Neuronal stem cell (in vitro differentiated cells): ENCODE data around the gene NGB. TPM values are rescaled to one million over a fixed set of nuclear protein-coding genes. Genes with fewer than 3 reads are reported as not detected.
"Not testable (repeated sequence)": the region's sequence is repeated elsewhere in the genome, so short reads cannot be mapped to it uniquely, and the experiment has no call there.

Source experiments
- DNase-seq: peaks from one replicate; pipeline ENCODE4 v3.0.0-alpha.2; 2013; ENCODE audit warnings: low spot score
- H2AFZ ChIP-seq: one replicate; pipeline ENCODE4 v1.6.1; 2013; ENCODE audit warnings: mild to moderate bottlenecking, low read length, inconsistent platforms
- H2AK5ac ChIP-seq: 2 replicates; pipeline ENCODE4 v1.6.1; 2013; ENCODE audit warnings: low read depth, mild to moderate bottlenecking, inconsistent platforms, low read length, moderate library complexity, mixed read lengths
- H2BK120ac ChIP-seq: 2 replicates; pipeline ENCODE4 v1.6.1; 2013; ENCODE audit warnings: low read depth, mild to moderate bottlenecking, inconsistent platforms, low read length, moderate library complexity, mixed read lengths
- H2BK12ac ChIP-seq: one replicate; pipeline ENCODE4 v1.6.1; 2013; ENCODE audit warnings: low read length, inconsistent platforms
- H2BK15ac ChIP-seq: 2 replicates; pipeline ENCODE4 v1.6.1; 2013; ENCODE audit warnings: mild to moderate bottlenecking, low read length, inconsistent platforms, mixed read lengths
- H2BK5ac ChIP-seq: one replicate; pipeline ENCODE4 v1.6.1; 2013; ENCODE audit warnings: inconsistent platforms, mild to moderate bottlenecking, low read length, moderate library complexity
- H3K14ac ChIP-seq: one replicate; pipeline ENCODE4 v1.6.1; 2013; ENCODE audit warnings: low read length, inconsistent platforms
- H3K18ac ChIP-seq: 2 replicates; pipeline ENCODE4 v1.6.1; 2013; ENCODE audit warnings: low read length, inconsistent platforms
- H3K23ac ChIP-seq: 2 replicates; pipeline ENCODE4 v1.6.1; 2013; ENCODE audit warnings: low read depth, mild to moderate bottlenecking, mixed read lengths, low read length, inconsistent platforms; ENCODE audit not compliant: poor library complexity
- H3K27ac ChIP-seq: replicated peaks from 3 replicates; pipeline ENCODE4 v1.5.1; 2013; ENCODE audit warnings: low read length, inconsistent platforms
- H3K27me3 ChIP-seq, 3 experiments: 2 replicates each; pipeline ENCODE4 v1.6.1; 2013; ENCODE audit warnings: low read length in 3 of 3, mild to moderate bottlenecking in 2 of 3, inconsistent platforms in 1 of 3, low read depth in 1 of 3, mixed read lengths in 1 of 3, moderate library complexity in 1 of 3; ENCODE audit not compliant: control insufficient read depth in 3 of 3, insufficient read depth in 3 of 3
- H3K36me3 ChIP-seq, 2 donors: replicated peaks in 1 of 2; 2 replicates each; pipeline ENCODE4 v1.6.1; 2013; ENCODE audit warnings: low read length in 2 of 2; ENCODE audit not compliant: control insufficient read depth in 2 of 2, insufficient read depth in 2 of 2
- H3K4ac ChIP-seq: 2 replicates; pipeline ENCODE4 v1.6.1; 2013; ENCODE audit warnings: inconsistent platforms, mild to moderate bottlenecking, low read length, moderate library complexity
- H3K4me1 ChIP-seq, 2 donors: 1 replicate in 1 of 2; 2 replicates in 1 of 2; pipeline ENCODE4 v1.6.1; 2013; ENCODE audit warnings: low read length in 2 of 2, low read depth in 1 of 2; ENCODE audit not compliant: control insufficient read depth in 2 of 2, insufficient read depth in 1 of 2
- H3K4me2 ChIP-seq: one replicate; pipeline ENCODE4 v1.6.1; 2013; ENCODE audit warnings: mild to moderate bottlenecking, low read length, inconsistent platforms; ENCODE audit not compliant: insufficient read depth, poor library complexity, severe bottlenecking
- H3K4me3 ChIP-seq, 2 donors: 2 replicates each; pipeline ENCODE4 v1.5.1; 2013; ENCODE audit warnings: low read length in 2 of 2, mild to moderate bottlenecking in 2 of 2, inconsistent platforms in 1 of 2, moderate library complexity in 1 of 2
- H3K79me1 ChIP-seq: one replicate; pipeline ENCODE4 v1.6.1; 2013; ENCODE audit warnings: low read depth, mild to moderate bottlenecking, inconsistent platforms, low read length, moderate library complexity
- H3K9ac ChIP-seq: one replicate; pipeline ENCODE4 v1.6.1; 2013; ENCODE audit warnings: mild to moderate bottlenecking, low read depth, low read length, inconsistent platforms; ENCODE audit not compliant: poor library complexity
- H3K9me3 ChIP-seq, 2 donors: replicated peaks in 1 of 2; 2 replicates each; pipeline versions ENCODE3 to v1.6.1; 2013; ENCODE audit warnings: low read length in 2 of 2, mild to moderate bottlenecking in 2 of 2, inconsistent platforms in 1 of 2, low read depth in 1 of 2, mixed read lengths in 1 of 2, moderate library complexity in 1 of 2; ENCODE audit not compliant: control insufficient read depth in 2 of 2, insufficient read depth in 1 of 2
- H4K8ac ChIP-seq: one replicate; pipeline ENCODE4 v1.6.1; 2013; ENCODE audit warnings: low read depth, mild to moderate bottlenecking, inconsistent platforms, low read length, moderate library complexity
- H4K91ac ChIP-seq: one replicate; pipeline ENCODE4 v1.6.1; 2013; ENCODE audit warnings: low read length, low read depth, mild to moderate bottlenecking, inconsistent platforms; ENCODE audit not compliant: poor library complexity
- WGBS, 2 donors: extraction: QIAGEN DNeasy Blood & Tissue Kit; methylation state at CpG; one replicate each; pipeline ENCODE4 v1.1.7; 2013; ENCODE audit warnings: missing lambda C conversion rate in 2 of 2, mixed read lengths in 1 of 2; ENCODE audit not compliant: insufficient read length in 2 of 2, insufficient replicate concordance in 1 of 2; ENCODE audit errors: extremely low coverage in 2 of 2; 5-methylcytosine and 5-hydroxymethylcytosine counted together
- polyA plus RNA-seq, 2 experiments: library from polyadenylated mRNA; stranded (reverse); fragments of 200-250 nt; gene quantifications; one replicate each; pipeline ENCODE4 v1.2.3, GENCODE V29; 2013

The NGB gene
- not detected for polyA plus RNA-seq (2013, experiment 1 of 2)
- not detected for polyA plus RNA-seq (2013, experiment 2 of 2)

GRCh38 chr14:77271113-77271710 lies at the start of gene NGB:
Gene NGB (minus strand): TSS chr14:77271206. CDS start chr14:77270937, 269 bp downstream.
- peak within 1 kb of the TSS; percentile 87 for H3K14ac ChIP-seq
- peak within 1 kb of the TSS; percentile 66 for H3K9ac ChIP-seq
- H3K9me3 ChIP-seq: peaks cover 7 to 8% of the 10 kb centered on the region in 2 donors
- H2BK120ac ChIP-seq: no peak within 1 kb of the TSS
- H2BK5ac ChIP-seq: peak within 1 kb of the TSS; percentile 72
- H2AFZ ChIP-seq: peak within 1 kb of the TSS; percentile 77
- H3K36me3 ChIP-seq: no peaks in the 10 kb centered on the region
- H2BK15ac ChIP-seq: no peak within 1 kb of the TSS
- peak within 1 kb of the TSS; percentile 39 for H3K23ac ChIP-seq
- H4K91ac ChIP-seq: no peak within 1 kb of the TSS
- H3K4me1 ChIP-seq: peaks cover 3 to 8% of the 10 kb centered on the region in 2 donors
- peak within 1 kb of the TSS in 1 of 2 donors; percentile 74 for H3K4me3 ChIP-seq
- H4K8ac ChIP-seq: no peak within 1 kb of the TSS
- H3K18ac ChIP-seq: peak within 1 kb of the TSS; percentile 87
- H2AK5ac ChIP-seq: peak within 1 kb of the TSS; percentile 44
- no peak within 1 kb of the TSS for H3K27ac ChIP-seq
- peaks cover 10 to 65% (median 41%) of the 10 kb centered on the region in 3 experiments for H3K27me3 ChIP-seq
- no peaks in the 10 kb centered on the region for H3K79me1 ChIP-seq
- WGBS, 2 donors: no CpG with 5 or more reads among the region's 38 CpGs
- no peak within 1 kb of the TSS for H3K4ac ChIP-seq
- peak within 1 kb of the TSS; percentile 72 for H3K4me2 ChIP-seq
- no peak for DNase-seq
- peak within 1 kb of the TSS; percentile 43 for H2BK12ac ChIP-seq

DNA sequence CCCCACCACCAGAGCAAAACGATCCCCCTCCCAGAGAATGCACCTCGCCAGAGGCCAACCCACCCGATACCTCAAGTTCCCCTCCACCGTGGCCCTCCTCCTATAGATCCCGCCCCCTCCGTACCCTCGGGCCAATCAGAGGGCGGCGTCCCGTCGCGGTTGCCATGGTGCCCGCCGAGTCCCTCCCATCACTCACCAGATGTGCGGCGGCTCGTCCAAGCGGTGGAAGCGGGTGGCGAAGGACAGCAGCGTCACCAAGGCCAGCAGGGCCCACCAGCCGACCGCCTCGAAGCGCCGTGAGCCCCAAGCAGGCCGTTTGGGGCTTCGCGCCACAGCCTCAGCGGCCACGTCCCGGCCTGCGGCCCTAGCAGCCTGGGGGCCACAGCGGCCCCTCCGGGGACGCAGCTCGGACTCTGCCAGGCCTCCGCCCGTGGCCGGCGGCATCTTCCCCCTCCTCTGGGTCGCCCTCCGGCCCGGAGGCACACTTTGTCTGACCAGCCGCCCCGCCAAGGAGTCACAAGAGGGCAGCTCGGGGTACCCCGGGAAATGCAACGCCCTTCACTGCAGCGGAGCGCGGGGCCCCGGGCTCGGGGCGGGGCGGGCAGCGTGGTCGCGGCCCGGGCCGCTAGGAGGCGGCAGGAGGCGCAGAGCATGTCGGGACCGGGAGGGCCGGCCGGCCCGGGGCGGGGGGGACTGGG lies 49.4 kb upstream of the NGB start, which contains the start of gene POMT2:
Gene POMT2 (minus strand): TSS at position 646 of the 698 bp plus-strand sequence. CDS start 202 bp downstream, at position 444.
- Histone ChIP-seq H4K8ac (no peak within 1 kb of the TSS), H2BK5ac (peak within 1 kb of the TSS; percentile 62), H3K18ac (peak within 1 kb of the TSS; percentile 98), H2AK5ac (no peak within 1 kb of the TSS), H3K36me3 (no peaks in the 10 kb centered on the region), H3K9me3 (peaks cover 0 to 2% of the 10 kb centered on the region in 2 donors), H3K4me3 (peak within 1 kb of the TSS; percentile 98), H3K14ac (peak within 1 kb of the TSS; percentile 97), H3K27ac (peak within 1 kb of the TSS; percentile 91), H3K23ac (peak within 1 kb of the TSS; percentile 62), H3K4me1 (peaks cover 16 to 17% of the 10 kb centered on the region in 2 donors), H2BK15ac (no peak within 1 kb of the TSS), H3K4me2 (peak within 1 kb of the TSS; percentile 72), H3K79me1 (peaks cover 2% of the 10 kb centered on the region), H3K27me3 (no peaks in the 10 kb centered on the region), H2BK12ac (no peak within 1 kb of the TSS), H4K91ac (peak within 1 kb of the TSS; percentile 57), H3K4ac (no peak within 1 kb of the TSS), H3K9ac (peak within 1 kb of the TSS; percentile 95), H2BK120ac (no peak within 1 kb of the TSS), H2AFZ (peak within 1 kb of the TSS; percentile 99)
- peak; percentile 92 for DNase-seq
- no CpG with 5 or more reads among the region's 69 CpGs for WGBS, 2 donors

GRCh38 chr14:77319422-77319821 lies 48.4 kb upstream of the NGB start:
- no peak overlapping the region for H2BK15ac ChIP-seq
- no peak overlapping the region for H3K4me2 ChIP-seq
- H3K36me3 ChIP-seq: no peaks in the 10 kb centered on the region
- no peak overlapping the region for H3K27ac ChIP-seq
- H4K91ac ChIP-seq: no peak overlapping the region
- H2AK5ac ChIP-seq: no peak overlapping the region
- peaks cover 2% of the 10 kb centered on the region for H3K79me1 ChIP-seq
- DNase-seq: no peak
- no CpG with 5 or more reads among the region's 5 CpGs for WGBS, 2 donors
- no peak overlapping the region for H2BK120ac ChIP-seq
- H3K18ac ChIP-seq: no peak overlapping the region
- no peak overlapping the region for H3K4ac ChIP-seq
- H3K27me3 ChIP-seq: no peaks in the 10 kb centered on the region
- H3K9ac ChIP-seq: no peak overlapping the region
- H3K23ac ChIP-seq: no peak overlapping the region
- H4K8ac ChIP-seq: no peak overlapping the region
- no peak overlapping the region for H3K14ac ChIP-seq
- H3K4me1 ChIP-seq: peaks cover 21 to 23% of the 10 kb centered on the region in 2 donors
- H2BK5ac ChIP-seq: no peak overlapping the region
- H3K9me3 ChIP-seq: peaks cover 0 to 2% of the 10 kb centered on the region in 2 donors
- H3K4me3 ChIP-seq: peak overlapping the region in 1 of 2 donors; percentile 98
- H2AFZ ChIP-seq: peak overlapping the region; percentile 99
- no peak overlapping the region for H2BK12ac ChIP-seq

DNA sequence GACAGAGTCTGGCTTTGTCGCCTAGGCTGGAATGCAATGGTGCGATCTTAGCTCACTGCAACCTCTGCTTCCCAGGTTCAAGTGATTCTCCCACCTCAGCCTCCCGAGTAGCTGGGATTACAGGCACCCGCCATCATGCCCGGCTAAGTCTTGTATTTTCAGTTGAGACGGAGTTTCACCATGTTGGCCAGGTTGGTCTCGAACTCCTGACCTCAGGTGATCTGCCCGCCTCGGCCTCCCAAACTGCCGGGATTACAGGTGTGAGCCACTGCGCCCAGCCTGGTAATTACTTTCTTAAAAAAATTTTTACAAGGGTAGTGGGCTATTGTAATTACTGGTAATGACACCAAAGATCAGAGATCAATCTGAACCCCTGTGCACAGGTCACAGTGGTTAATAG lies 47.8 kb upstream of the NGB start:
- not testable (repeated sequence) for H2BK15ac ChIP-seq, H2AK5ac ChIP-seq, H3K23ac ChIP-seq, H3K9me3 ChIP-seq, H4K8ac ChIP-seq, H3K27me3 ChIP-seq, H3K27ac ChIP-seq, H4K91ac ChIP-seq, H2BK12ac ChIP-seq, H3K14ac ChIP-seq, H3K18ac ChIP-seq, H3K4me3 ChIP-seq, H3K36me3 ChIP-seq, H3K4ac ChIP-seq, H3K9ac ChIP-seq, DNase-seq, H3K79me1 ChIP-seq, H2AFZ ChIP-seq, H3K4me2 ChIP-seq, H2BK120ac ChIP-seq, H2BK5ac ChIP-seq
- H3K4me1 ChIP-seq: peaks cover 21 to 26% of the 10 kb centered on the region in 2 donors
- WGBS, 2 donors: no CpG with 5 or more reads among the region's 11 CpGs
